IPS-18a (cell line): Measurements from ENCODE around the gene ICA1.

Source experiments
- H3K27ac ChIP-seq: one replicate; pipeline ENCODE4 v1.5.1; 2013; ENCODE audit warnings: low read length
- H3K27me3 ChIP-seq: one replicate; pipeline ENCODE4 v1.6.1; 2013; ENCODE audit warnings: mild to moderate bottlenecking, low read length; ENCODE audit not compliant: control insufficient read depth, insufficient read depth
- H3K36me3 ChIP-seq: one replicate; pipeline ENCODE4 v1.6.1; 2013; ENCODE audit warnings: low read depth, low read length; ENCODE audit not compliant: control insufficient read depth
- H3K4me1 ChIP-seq: one replicate; pipeline ENCODE4 v1.6.1; 2013; ENCODE audit warnings: low read depth, low read length; ENCODE audit not compliant: control insufficient read depth
- H3K4me3 ChIP-seq: one replicate; pipeline ENCODE4 v1.5.1; 2013; ENCODE audit warnings: low read length
- H3K9ac ChIP-seq: one replicate; pipeline ENCODE4 v1.6.1; 2013; ENCODE audit warnings: mild to moderate bottlenecking, low read length, moderate library complexity
- H3K9me3 ChIP-seq: one replicate; pipeline ENCODE4 v1.6.1; 2013; ENCODE audit warnings: low read depth, low read length; ENCODE audit not compliant: control insufficient read depth

The ICA1 gene

GRCh38 chr7:8133188-8133848 lies 128.6 kb downstream of the ICA1 start:
- Histone ChIP-seq H3K4me3 (no peak overlapping the region), H3K4me1 (no peaks in the 10 kb centered on the region), H3K27me3 (no peaks in the 10 kb centered on the region), H3K36me3 (no peaks in the 10 kb centered on the region), H3K27ac (no peak overlapping the region), H3K9me3 (no peaks in the 10 kb centered on the region), H3K9ac (no peak overlapping the region)

GRCh38 chr7:8131694-8132605 lies 130.0 kb downstream of the ICA1 start:
- Histone ChIP-seq H3K27ac (no peak overlapping the region), H3K9me3 (no peaks in the 10 kb centered on the region), H3K9ac (no peak overlapping the region), H3K36me3 (no peaks in the 10 kb centered on the region), H3K27me3 (no peaks in the 10 kb centered on the region), H3K4me1 (no peaks in the 10 kb centered on the region), H3K4me3 (no peak overlapping the region)

- Histone ChIP-seq H3K9ac (no peak overlapping the region), H3K27me3 (no peaks in the 10 kb centered on the region), H3K4me1 (no peaks in the 10 kb centered on the region), H3K4me3 (no peak overlapping the region), H3K36me3 (no peaks in the 10 kb centered on the region), H3K9me3 (no peaks in the 10 kb centered on the region), H3K27ac (no peak overlapping the region)
Measured at GRCh38 chr7:8130663-8131062, 131.3 kb downstream of the ICA1 start.

- Histone ChIP-seq H3K36me3 (no peaks in the 10 kb centered on the region), H3K9me3 (no peaks in the 10 kb centered on the region), H3K4me3 (no peak overlapping the region), H3K27ac (no peak overlapping the region), H3K27me3 (no peaks in the 10 kb centered on the region), H3K4me1 (no peaks in the 10 kb centered on the region), H3K9ac (no peak overlapping the region)
Measured at GRCh38 chr7:8129318-8129659, 132.7 kb downstream of the ICA1 start.

GRCh38 chr7:8128449-8129317 lies 133.3 kb downstream of the ICA1 start:
- H3K27ac ChIP-seq, result no peak overlapping the region
- no peak overlapping the region for H3K4me3 ChIP-seq
- no peaks in the 10 kb centered on the region for H3K9me3 ChIP-seq
- no peaks in the 10 kb centered on the region for H3K27me3 ChIP-seq
- no peak overlapping the region for H3K9ac ChIP-seq
- no peaks in the 10 kb centered on the region for H3K4me1 ChIP-seq
- no peaks in the 10 kb centered on the region for H3K36me3 ChIP-seq

GRCh38 chr7:8126601-8127167 lies 135.3 kb downstream of the ICA1 start:
- Histone ChIP-seq H3K4me1 (no peaks in the 10 kb centered on the region), H3K27ac (no peak overlapping the region), H3K36me3 (no peaks in the 10 kb centered on the region), H3K9ac (no peak overlapping the region), H3K4me3 (no peak overlapping the region), H3K27me3 (no peaks in the 10 kb centered on the region), H3K9me3 (no peaks in the 10 kb centered on the region)

- H3K4me3 ChIP-seq, result no peak overlapping the region
- no peaks in the 10 kb centered on the region for H3K4me1 ChIP-seq
- H3K9me3 ChIP-seq, result no peaks in the 10 kb centered on the region
- no peak overlapping the region for H3K27ac ChIP-seq
- no peak overlapping the region for H3K9ac ChIP-seq
- H3K36me3 ChIP-seq, result no peaks in the 10 kb centered on the region
- H3K27me3 ChIP-seq, result no peaks in the 10 kb centered on the region
Measured at GRCh38 chr7:8125680-8126444, 136.1 kb downstream of the ICA1 start.

GRCh38 chr7:8121243-8121642 lies 140.7 kb downstream of the ICA1 start:
- no peak overlapping the region for H3K27ac ChIP-seq
- no peak overlapping the region for H3K9ac ChIP-seq
- no peaks in the 10 kb centered on the region for H3K27me3 ChIP-seq
- H3K36me3 ChIP-seq, result no peaks in the 10 kb centered on the region
- H3K4me1 ChIP-seq, result peaks cover 12% of the 10 kb centered on the region
- no peaks in the 10 kb centered on the region for H3K9me3 ChIP-seq
- no peak overlapping the region for H3K4me3 ChIP-seq

GRCh38 chr7:8120390-8121058 lies 141.4 kb downstream of the ICA1 start:
- Histone ChIP-seq H3K4me3 (no peak overlapping the region), H3K9ac (no peak overlapping the region), H3K4me1 (peaks cover 12% of the 10 kb centered on the region), H3K27me3 (no peaks in the 10 kb centered on the region), H3K9me3 (no peaks in the 10 kb centered on the region), H3K27ac (no peak overlapping the region), H3K36me3 (no peaks in the 10 kb centered on the region)

GRCh38 chr7:8119262-8119661 lies 142.7 kb downstream of the ICA1 start:
- Histone ChIP-seq H3K36me3 (no peaks in the 10 kb centered on the region), H3K9ac (no peak overlapping the region), H3K4me3 (no peak overlapping the region), H3K4me1 (peaks cover 12% of the 10 kb centered on the region), H3K27me3 (no peaks in the 10 kb centered on the region), H3K27ac (no peak overlapping the region), H3K9me3 (no peaks in the 10 kb centered on the region)
